MM.1S (cell line): ENCODE measurements around the gene ATPAF1.

ENCODE experiments used
- DNase-seq: peaks from one replicate; pipeline ENCODE4 v3.0.0-alpha.2; 2015
- H2AFZ ChIP-seq: fragments of 300-600 bp; sonication (generic); 2 replicates; pipeline ENCODE4 v1.6.0; 2016; ENCODE audit warnings: antibody characterized with exemption, low read length
- H3F3A ChIP-seq: fragments of 300-600 bp; sonication (generic); 2 replicates; pipeline ENCODE4 v1.6.1; 2016; ENCODE audit warnings: mild to moderate bottlenecking, antibody characterized with exemption, low read length, moderate library complexity, mixed read lengths; ENCODE audit not compliant: insufficient read depth
- H3K27ac ChIP-seq: fragments of 300-600 bp; sonication (generic); 2 replicates; pipeline ENCODE4 v1.5.1; 2016; ENCODE audit warnings: mild to moderate bottlenecking, low read length
- H3K27me3 ChIP-seq: fragments of 300-600 bp; sonication (generic); replicated peaks from 2 replicates; pipeline ENCODE4 v1.6.0; 2016; ENCODE audit warnings: low read length; ENCODE audit not compliant: insufficient read depth
- H3K36me3 ChIP-seq: fragments of 300-600 bp; sonication (generic); replicated peaks from 2 replicates; pipeline ENCODE4 v1.6.1; 2016; ENCODE audit warnings: mild to moderate bottlenecking, low read length, mixed read lengths; ENCODE audit not compliant: insufficient read depth
- H3K4me1 ChIP-seq: fragments of 300-600 bp; sonication (generic); 2 replicates; pipeline ENCODE4 v1.6.1; 2016; ENCODE audit warnings: low read length, mixed read lengths
- H3K4me2 ChIP-seq: fragments of 300-600 bp; sonication (generic); 2 replicates; pipeline ENCODE4 v1.6.0; 2016; ENCODE audit warnings: low read depth, low read length
- H3K4me3 ChIP-seq: fragments of 300-600 bp; sonication (generic); 2 replicates; pipeline ENCODE4 v1.5.1; 2016; ENCODE audit warnings: low read length, mixed read lengths
- H3K79me2 ChIP-seq: fragments of 300-600 bp; sonication (generic); 2 replicates; pipeline ENCODE4 v1.6.1; 2016; ENCODE audit warnings: mixed run types, low read length, mixed read lengths
- H3K9ac ChIP-seq: fragments of 300-600 bp; sonication (generic); 2 replicates; pipeline ENCODE4 v1.6.1; 2016; ENCODE audit warnings: low read length, mixed read lengths
- H3K9me2 ChIP-seq: fragments of 300-600 bp; sonication (generic); replicated peaks from 2 replicates; pipeline ENCODE4 v1.6.1; 2016; ENCODE audit warnings: mild to moderate bottlenecking, low read length, mixed read lengths; ENCODE audit not compliant: insufficient read depth
- H3K9me3 ChIP-seq: fragments of 300-600 bp; sonication (generic); replicated peaks from 2 replicates; pipeline ENCODE4 v1.6.1; 2016; ENCODE audit warnings: mild to moderate bottlenecking, low read length, mixed read lengths; ENCODE audit not compliant: insufficient read depth
- H4K20me1 ChIP-seq: fragments of 300-600 bp; sonication (generic); 2 replicates; pipeline ENCODE4 v1.6.1; 2016; ENCODE audit warnings: mild to moderate bottlenecking, low read length, moderate library complexity, mixed read lengths; ENCODE audit not compliant: insufficient read depth
- EZH2 ChIP-seq: fragments of 300-600 bp; sonication (generic); optimal IDR thresholded peaks from 2 replicates; pipeline ENCODE3; 2017; ENCODE audit warnings: low read depth, mild to moderate bottlenecking, antibody characterized with exemption, low read length, mixed read lengths
- EZH2phosphoT487 ChIP-seq: fragments of 300-600 bp; sonication (generic); IDR thresholded peaks from 2 replicates; pipeline ENCODE4 v1.6.1; 2018; ENCODE audit warnings: antibody characterized with exemption, low read length
- TF ChIP-seq, protein P1 (sequence below): fragments of 300-600 bp; sonication (generic); IDR thresholded peaks from 2 replicates; pipeline ENCODE4 v1.5.1; 2016; ENCODE audit warnings: antibody characterized with exemption, low read length, mixed read lengths

The ATPAF1 gene

DNA sequence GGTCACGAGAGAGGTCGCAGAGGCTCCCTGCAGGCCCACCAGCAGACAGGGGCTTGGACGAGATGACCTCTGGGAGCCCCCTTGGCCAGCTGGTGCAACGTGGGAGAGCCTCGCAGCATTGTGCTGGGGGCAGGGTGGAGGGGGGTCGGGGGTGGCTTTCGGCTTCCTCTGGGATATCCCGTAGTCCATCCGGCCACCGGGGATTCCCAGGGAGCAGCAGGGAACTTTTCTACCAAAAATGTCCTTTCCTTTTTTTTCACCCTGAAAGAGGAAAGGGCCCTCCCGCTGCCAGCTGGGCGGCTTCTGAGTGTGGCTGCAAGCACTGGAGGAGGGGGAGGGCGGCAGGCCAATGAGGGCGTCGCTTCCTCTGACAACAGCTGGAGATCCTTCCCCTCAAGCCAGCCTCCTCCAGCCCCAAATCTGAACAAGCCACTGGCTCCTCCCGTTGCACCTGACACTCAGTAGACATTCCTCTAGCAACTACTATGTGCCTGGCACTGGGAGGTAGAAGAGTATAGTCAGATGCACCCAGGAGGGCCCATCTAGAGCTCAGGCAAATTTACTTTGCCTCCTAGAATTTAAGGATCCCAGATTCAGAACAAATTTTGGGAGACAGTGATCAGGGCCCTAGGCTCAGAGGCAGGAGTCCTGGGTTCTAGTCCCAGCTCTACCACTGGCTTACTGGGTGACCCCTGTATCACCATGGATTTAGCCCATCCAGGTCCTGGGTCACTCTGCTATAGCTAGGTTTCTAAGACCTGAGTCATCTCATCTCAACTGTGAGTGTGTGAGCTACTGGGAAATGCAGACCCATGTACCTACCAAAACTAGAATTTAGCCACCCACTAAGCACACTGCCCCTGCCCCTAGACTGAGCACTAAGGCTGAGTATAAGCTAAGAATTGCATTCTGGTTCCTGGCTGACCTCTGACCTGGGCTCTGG, 54.2 kb downstream of the ATPAF1 start:
- Histone ChIP-seq H3K4me1 (peaks cover 24% of the 10 kb centered on the region), H2AFZ (no peak overlapping the region), H3K9me2 (no peaks in the 10 kb centered on the region), H3K27me3 (no peaks in the 10 kb centered on the region), H3K4me2 (no peak overlapping the region), H3K27ac (no peak overlapping the region), H3K9me3 (no peaks in the 10 kb centered on the region), H4K20me1 (no peaks in the 10 kb centered on the region), H3K4me3 (no peak overlapping the region), H3K9ac (no peak overlapping the region), H3F3A (peaks cover 3% of the 10 kb centered on the region; the same call in 1 of the 2 replicates), H3K79me2 (peaks cover 10% of the 10 kb centered on the region), H3K36me3 (no peaks in the 10 kb centered on the region)
- TF ChIP-seq, protein P1, sequence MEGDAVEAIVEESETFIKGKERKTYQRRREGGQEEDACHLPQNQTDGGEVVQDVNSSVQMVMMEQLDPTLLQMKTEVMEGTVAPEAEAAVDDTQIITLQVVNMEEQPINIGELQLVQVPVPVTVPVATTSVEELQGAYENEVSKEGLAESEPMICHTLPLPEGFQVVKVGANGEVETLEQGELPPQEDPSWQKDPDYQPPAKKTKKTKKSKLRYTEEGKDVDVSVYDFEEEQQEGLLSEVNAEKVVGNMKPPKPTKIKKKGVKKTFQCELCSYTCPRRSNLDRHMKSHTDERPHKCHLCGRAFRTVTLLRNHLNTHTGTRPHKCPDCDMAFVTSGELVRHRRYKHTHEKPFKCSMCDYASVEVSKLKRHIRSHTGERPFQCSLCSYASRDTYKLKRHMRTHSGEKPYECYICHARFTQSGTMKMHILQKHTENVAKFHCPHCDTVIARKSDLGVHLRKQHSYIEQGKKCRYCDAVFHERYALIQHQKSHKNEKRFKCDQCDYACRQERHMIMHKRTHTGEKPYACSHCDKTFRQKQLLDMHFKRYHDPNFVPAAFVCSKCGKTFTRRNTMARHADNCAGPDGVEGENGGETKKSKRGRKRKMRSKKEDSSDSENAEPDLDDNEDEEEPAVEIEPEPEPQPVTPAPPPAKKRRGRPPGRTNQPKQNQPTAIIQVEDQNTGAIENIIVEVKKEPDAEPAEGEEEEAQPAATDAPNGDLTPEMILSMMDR: no peak
- no peak for TF ChIP-seq EZH2
- TF ChIP-seq EZH2phosphoT487: no peak
- no peak for DNase-seq

DNA sequence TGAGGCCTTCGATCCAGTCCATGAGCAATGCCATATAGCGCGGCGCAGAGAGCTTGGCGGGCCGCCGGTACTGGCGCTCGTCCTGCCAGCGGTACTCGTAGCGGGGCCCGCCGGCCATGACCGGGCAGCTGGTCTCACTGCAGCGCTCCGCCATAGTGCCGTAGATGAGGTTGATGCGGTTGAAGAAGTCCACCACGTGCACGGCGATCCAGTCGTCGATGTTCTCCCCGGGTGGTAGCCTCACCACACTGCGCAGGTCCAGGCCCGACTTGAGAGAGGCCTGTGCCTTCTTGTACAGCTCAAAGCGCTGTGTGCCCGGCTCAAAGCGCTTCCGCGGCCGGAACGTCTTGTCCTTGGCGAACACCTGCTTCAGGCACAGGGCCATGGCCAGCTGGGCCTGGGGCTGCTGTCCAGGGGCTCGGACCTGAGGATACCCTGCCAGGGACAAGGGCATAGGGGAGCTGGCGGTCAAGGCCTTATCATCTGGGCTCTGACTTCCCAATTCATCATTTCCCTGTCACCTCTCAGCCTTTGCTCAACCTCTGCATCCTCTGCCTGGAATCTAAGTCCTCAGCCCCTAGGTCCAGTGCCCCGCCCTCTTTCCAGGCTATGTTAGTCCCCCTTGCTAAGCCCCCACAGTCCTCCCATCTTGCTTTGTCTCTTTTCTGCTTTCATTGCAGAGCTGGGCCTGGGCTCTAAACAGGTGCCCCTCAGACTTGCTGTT, 55.1 kb downstream of the ATPAF1 start:
- H3K27ac ChIP-seq: no peak overlapping the region
- H3K79me2 ChIP-seq: peaks cover 10% of the 10 kb centered on the region
- no peaks in the 10 kb centered on the region for H3K36me3 ChIP-seq
- H3K27me3 ChIP-seq: no peaks in the 10 kb centered on the region
- 0 out of 2 replicates have a peak, but pooled peaks cover 3% of the 10 kb centered on the region for H3F3A ChIP-seq
- H3K9me3 ChIP-seq: no peaks in the 10 kb centered on the region
- H2AFZ ChIP-seq: no peak overlapping the region
- H3K9ac ChIP-seq: no peak overlapping the region
- no peak for DNase-seq
- no peak for TF ChIP-seq EZH2phosphoT487
- TF ChIP-seq EZH2: no peak
- TF ChIP-seq, protein P1: no peak
- no peaks in the 10 kb centered on the region for H4K20me1 ChIP-seq
- H3K9me2 ChIP-seq: no peaks in the 10 kb centered on the region
- H3K4me2 ChIP-seq: no peak overlapping the region
- no peak overlapping the region for H3K4me3 ChIP-seq
- peaks cover 17% of the 10 kb centered on the region for H3K4me1 ChIP-seq

DNA sequence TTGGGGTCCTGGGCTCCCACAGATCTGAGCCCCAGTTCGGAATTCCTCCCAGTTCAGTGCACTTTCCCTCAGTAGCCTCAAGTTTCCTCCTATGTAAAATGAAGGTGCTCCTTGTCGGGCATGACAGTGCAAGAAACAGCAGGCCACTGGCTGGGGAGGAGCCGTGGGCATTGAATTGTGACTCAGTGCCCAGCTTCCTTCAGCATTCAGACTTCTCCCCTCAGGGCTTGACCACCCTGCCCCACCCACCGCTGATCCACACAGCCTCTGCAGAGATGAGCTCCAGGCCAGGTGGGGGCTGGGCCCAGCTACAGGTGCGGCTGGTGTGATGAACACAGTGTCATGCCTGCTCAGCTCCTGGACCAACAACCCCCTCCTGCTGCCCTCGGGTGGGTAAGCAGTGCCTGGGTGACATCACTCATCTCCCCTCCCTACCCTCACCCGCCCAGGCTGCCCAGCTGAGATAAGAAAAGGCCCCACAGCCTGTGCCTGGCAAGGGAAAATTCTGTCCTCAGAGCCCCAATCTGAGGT, 56.4 kb downstream of the ATPAF1 start:
- TF ChIP-seq EZH2phosphoT487 (no peak), EZH2 (no peak)
- TF ChIP-seq, protein P1: no peak
- H3K9me2 ChIP-seq: no peaks in the 10 kb centered on the region
- peaks cover 17% of the 10 kb centered on the region for H3K4me1 ChIP-seq
- H3K27me3 ChIP-seq: no peaks in the 10 kb centered on the region
- DNase-seq: no peak
- H2AFZ ChIP-seq: no peak overlapping the region
- H3K36me3 ChIP-seq: no peaks in the 10 kb centered on the region
- H3K4me3 ChIP-seq: no peak overlapping the region
- H3F3A ChIP-seq: 0 out of 2 replicates have a peak, but pooled peaks cover 3% of the 10 kb centered on the region
- H3K79me2 ChIP-seq: peaks cover 10% of the 10 kb centered on the region
- no peak overlapping the region for H3K4me2 ChIP-seq
- H4K20me1 ChIP-seq: no peaks in the 10 kb centered on the region
- no peaks in the 10 kb centered on the region for H3K9me3 ChIP-seq
- no peak overlapping the region for H3K27ac ChIP-seq
- no peak overlapping the region for H3K9ac ChIP-seq
